GM23338 (cell line): ENCODE data around the gene CX3CR1.

ENCODE experiments used
- CTCF ChIP-seq, 2 experiments: fragments of 200-600 bp in 1 of 2; sonication (generic) in 1 of 2; conservative IDR thresholded peaks; 2 replicates each; pipeline versions ENCODE4 v1.5.1 to v1.6.1; 2016 to 2017; ENCODE audit warnings: antibody characterized with exemption in 2 of 2, low read depth in 2 of 2, mild to moderate bottlenecking in 2 of 2, moderate library complexity in 1 of 2
- EZH2 ChIP-seq: fragments of 200-600 bp; sonication (generic); IDR thresholded peaks from one replicate; pipeline ENCODE4 v1.8.0; 2017; ENCODE audit warnings: antibody characterized with exemption, mild to moderate bottlenecking, low read depth; ENCODE audit not compliant: unreplicated experiment
- EZH2phosphoT487 ChIP-seq: fragments of 200-600 bp; sonication (generic); IDR thresholded peaks from one replicate; pipeline ENCODE4 v1.8.1; 2018; ENCODE audit warnings: antibody characterized with exemption; ENCODE audit not compliant: unreplicated experiment
- POLR2AphosphoS5 ChIP-seq: IDR thresholded peaks from 2 replicates; pipeline ENCODE4 v1.6.1; 2016; ENCODE audit warnings: antibody characterized with exemption, low read depth
- ZNF331 ChIP-seq: fragments of 250-450 bp; sonication (Bioruptor Pico); IDR thresholded peaks from 2 replicates; pipeline ENCODE4 v1.5.0; 2020; ENCODE audit warnings: low read depth, mild to moderate bottlenecking, moderate library complexity

- no peak for TF ChIP-seq POLR2AphosphoS5
- TF ChIP-seq CTCF (conservative IDR thresholded peaks at IDR 0.05; ENCODE audit: low read depth in 2 of 2), result no peak
- no peak for TF ChIP-seq EZH2
- TF ChIP-seq ZNF331, result no peak
- TF ChIP-seq EZH2phosphoT487, result no peak
These were observed 15.4 kb upstream of the CX3CR1 start for GRCh38 chr3:39295184-39295775.
